ENCODE measurements around the gene MAP3K12.

DNA sequence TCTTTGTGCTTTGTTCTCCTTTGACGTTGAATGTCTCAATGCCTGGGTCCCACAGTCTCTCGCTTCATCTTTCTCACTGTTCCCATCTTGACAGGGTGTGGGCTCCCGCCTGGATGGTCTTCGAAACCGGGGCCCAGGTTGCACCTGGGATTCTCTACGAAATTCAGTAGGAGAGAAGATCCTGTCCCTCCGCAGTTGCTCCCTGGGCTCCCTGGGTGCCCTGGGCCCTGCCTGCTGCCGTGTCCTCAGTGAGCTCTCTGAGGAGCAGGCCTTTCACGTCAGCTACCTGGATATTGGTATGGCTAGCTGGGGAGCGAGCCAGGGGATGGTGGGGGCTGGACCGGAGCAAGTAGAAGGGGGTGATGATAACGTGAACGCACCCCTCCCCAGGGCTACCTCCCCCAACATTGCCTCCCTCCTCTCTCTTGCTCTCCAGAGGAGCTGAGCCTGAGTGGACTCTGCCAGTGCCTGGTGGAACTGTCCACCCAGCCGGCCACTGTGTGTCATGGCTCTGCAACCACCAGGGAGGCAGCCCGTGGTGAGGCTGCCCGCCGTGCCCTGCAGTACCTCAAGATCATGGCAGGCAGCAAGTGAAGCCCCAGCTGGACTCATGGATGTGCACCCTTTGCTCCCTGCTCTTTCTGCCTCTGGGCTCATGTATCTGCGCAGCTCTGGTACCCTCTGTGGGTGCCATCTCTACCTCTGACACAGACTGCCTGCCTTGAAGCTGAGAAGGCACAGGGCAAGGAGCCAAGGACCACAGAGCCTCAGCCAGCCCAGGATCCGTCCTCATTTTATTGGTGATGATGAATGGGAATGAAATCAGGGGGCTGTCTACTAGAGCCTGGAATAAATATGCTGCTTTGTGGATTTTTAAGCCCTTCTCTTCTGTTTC is 6.5 kb upstream of the MAP3K12 start:
- no peak for TF ChIP-seq CTCF (conservative IDR thresholded peaks at IDR 0.05; ENCODE audit: low read depth in 2 of 2)
- TF ChIP-seq EZH2phosphoT487 (IDR thresholded peaks at IDR 0.05; ENCODE audit: unreplicated experiment) = no peak
- no peak for TF ChIP-seq POLR2AphosphoS5 (IDR thresholded peaks at IDR 0.05; ENCODE audit: low read depth)
- no peak for TF ChIP-seq CREB1 (CRISPR knock-in tag; IDR thresholded peaks at IDR 0.05; ENCODE audit: low read depth)
- TF ChIP-seq REST (IDR thresholded peaks at IDR 0.05; ENCODE audit: unreplicated experiment) = no peak
- no peak for TF ChIP-seq EZH2 (IDR thresholded peaks at IDR 0.05; ENCODE audit: low read depth, unreplicated experiment)
- no peak for TF ChIP-seq ETS1 (IDR thresholded peaks at IDR 0.05)
- TF ChIP-seq ZNF462 (CRISPR knock-in tag; IDR thresholded peaks at IDR 0.05) = no peak

Measured in GM23338 (cell line).